Mesenchymal stem cell (in vitro differentiated cells and primary cell): ENCODE measurements around the gene TC2N.

ENCODE experiments used
- DNase-seq: peaks from one replicate; pipeline ENCODE4 v3.0.0-alpha.2; 2013
- H2AFZ ChIP-seq: one replicate; pipeline ENCODE4 v1.6.1; 2013; ENCODE audit warnings: low read depth, mild to moderate bottlenecking, control low read depth, inconsistent platforms, low read length, moderate library complexity
- H2AK5ac ChIP-seq: 2 replicates; pipeline ENCODE4 v1.6.1; 2013; ENCODE audit warnings: low read length, moderate library complexity, mild to moderate bottlenecking, inconsistent platforms; ENCODE audit not compliant: severe bottlenecking
- H2BK120ac ChIP-seq: one replicate; pipeline ENCODE4 v1.6.1; 2013; ENCODE audit warnings: low read depth, mild to moderate bottlenecking, inconsistent platforms, low read length, moderate library complexity
- H2BK12ac ChIP-seq, 2 experiments: one replicate each; pipeline ENCODE4 v1.6.1; 2013; ENCODE audit warnings: inconsistent platforms in 2 of 2, low read length in 2 of 2, mild to moderate bottlenecking in 2 of 2, moderate library complexity in 2 of 2, control low read depth in 1 of 2
- H2BK15ac ChIP-seq: one replicate; pipeline ENCODE4 v1.6.1; 2013; ENCODE audit warnings: mild to moderate bottlenecking, low read depth, inconsistent platforms; ENCODE audit not compliant: poor library complexity, severe bottlenecking
- H2BK5ac ChIP-seq: 2 replicates; pipeline ENCODE4 v1.6.1; 2013; ENCODE audit warnings: low read depth, mild to moderate bottlenecking, low read length, control low read depth, inconsistent platforms; ENCODE audit not compliant: poor library complexity, severe bottlenecking
- H3K14ac ChIP-seq, 2 experiments: one replicate each; pipeline ENCODE4 v1.6.1; 2013; ENCODE audit warnings: inconsistent platforms in 2 of 2, low read length in 2 of 2, control low read depth in 1 of 2, mild to moderate bottlenecking in 1 of 2, moderate library complexity in 1 of 2
- H3K18ac ChIP-seq, 2 experiments: one replicate each; pipeline ENCODE4 v1.6.1; 2013; ENCODE audit warnings: inconsistent platforms in 2 of 2, low read length in 2 of 2, control low read depth in 1 of 2, low read depth in 1 of 2, mild to moderate bottlenecking in 1 of 2
- H3K23ac ChIP-seq, 2 experiments: one replicate each; pipeline ENCODE4 v1.6.1; 2013; ENCODE audit warnings: inconsistent platforms in 2 of 2, low read length in 2 of 2, mild to moderate bottlenecking in 2 of 2, moderate library complexity in 2 of 2, control low read depth in 1 of 2
- H3K27ac ChIP-seq: 2 replicates; pipeline ENCODE4 v1.5.1; 2013; ENCODE audit warnings: mild to moderate bottlenecking, moderate library complexity, low read length, control low read depth, inconsistent platforms; ENCODE audit not compliant: poor library complexity, severe bottlenecking
- H3K27me3 ChIP-seq, 2 experiments: 2 replicates each; pipeline versions ENCODE4 v1.6.1 to v1.7.0; 2013; ENCODE audit warnings: low read length in 2 of 2, mild to moderate bottlenecking in 2 of 2, moderate library complexity in 2 of 2, control low read depth in 1 of 2, inconsistent platforms in 1 of 2; ENCODE audit not compliant: control insufficient read depth in 1 of 2, insufficient read depth in 1 of 2
- H3K36me3 ChIP-seq, 2 experiments: 2 replicates each; pipeline versions ENCODE4 v1.6.1 to v1.7.0; 2013; ENCODE audit warnings: low read length in 2 of 2, control low read depth in 1 of 2, inconsistent platforms in 1 of 2, low read depth in 1 of 2, mild to moderate bottlenecking in 1 of 2; ENCODE audit not compliant: insufficient read depth in 2 of 2, control insufficient read depth in 1 of 2
- H3K4ac ChIP-seq, 2 experiments: one replicate each; pipeline ENCODE4 v1.6.1; 2013; ENCODE audit warnings: inconsistent platforms in 2 of 2, low read length in 2 of 2, mild to moderate bottlenecking in 2 of 2, moderate library complexity in 2 of 2, control low read depth in 1 of 2, low read depth in 1 of 2
- H3K4me1 ChIP-seq: 2 replicates; pipeline ENCODE4 v1.6.1; 2013; ENCODE audit warnings: low read depth, low read length, control low read depth; ENCODE audit not compliant: control insufficient read depth, insufficient read depth
- H3K4me2 ChIP-seq: 2 replicates; pipeline ENCODE4 v1.6.1; 2013; ENCODE audit warnings: low read length, mild to moderate bottlenecking, inconsistent platforms; ENCODE audit not compliant: poor library complexity, severe bottlenecking
- H3K4me3 ChIP-seq, 2 experiments: 2 replicates each; pipeline versions ENCODE4 v1.5.1 to v1.7.0; 2013; ENCODE audit warnings: low read length in 2 of 2, mild to moderate bottlenecking in 2 of 2, control low read depth in 1 of 2, low read depth in 1 of 2; ENCODE audit not compliant: insufficient read depth in 1 of 2
- H3K79me1 ChIP-seq: replicated peaks from 2 replicates; pipeline ENCODE4 v1.6.1; 2013; ENCODE audit warnings: mild to moderate bottlenecking, control low read depth, low read length, inconsistent platforms; ENCODE audit not compliant: poor library complexity, severe bottlenecking
- H3K9ac ChIP-seq: 2 replicates; pipeline ENCODE4 v1.7.0; 2013; ENCODE audit warnings: mild to moderate bottlenecking, low read length, moderate library complexity
- H3K9me3 ChIP-seq: 2 replicates; pipeline ENCODE4 v1.7.0; 2013; ENCODE audit warnings: mild to moderate bottlenecking, low read length; ENCODE audit not compliant: control insufficient read depth
- H4K8ac ChIP-seq: one replicate; pipeline ENCODE4 v1.6.1; 2013; ENCODE audit warnings: inconsistent platforms, mild to moderate bottlenecking, low read length, moderate library complexity
- H4K91ac ChIP-seq: one replicate; pipeline ENCODE4 v1.6.1; 2013; ENCODE audit warnings: mild to moderate bottlenecking, low read length, inconsistent platforms
- WGBS: methylation state at CpG from one replicate; pipeline ENCODE4 v1.1.7; 2013; ENCODE audit warnings: mixed read lengths; 5-methylcytosine and 5-hydroxymethylcytosine counted together

The TC2N gene

DNA sequence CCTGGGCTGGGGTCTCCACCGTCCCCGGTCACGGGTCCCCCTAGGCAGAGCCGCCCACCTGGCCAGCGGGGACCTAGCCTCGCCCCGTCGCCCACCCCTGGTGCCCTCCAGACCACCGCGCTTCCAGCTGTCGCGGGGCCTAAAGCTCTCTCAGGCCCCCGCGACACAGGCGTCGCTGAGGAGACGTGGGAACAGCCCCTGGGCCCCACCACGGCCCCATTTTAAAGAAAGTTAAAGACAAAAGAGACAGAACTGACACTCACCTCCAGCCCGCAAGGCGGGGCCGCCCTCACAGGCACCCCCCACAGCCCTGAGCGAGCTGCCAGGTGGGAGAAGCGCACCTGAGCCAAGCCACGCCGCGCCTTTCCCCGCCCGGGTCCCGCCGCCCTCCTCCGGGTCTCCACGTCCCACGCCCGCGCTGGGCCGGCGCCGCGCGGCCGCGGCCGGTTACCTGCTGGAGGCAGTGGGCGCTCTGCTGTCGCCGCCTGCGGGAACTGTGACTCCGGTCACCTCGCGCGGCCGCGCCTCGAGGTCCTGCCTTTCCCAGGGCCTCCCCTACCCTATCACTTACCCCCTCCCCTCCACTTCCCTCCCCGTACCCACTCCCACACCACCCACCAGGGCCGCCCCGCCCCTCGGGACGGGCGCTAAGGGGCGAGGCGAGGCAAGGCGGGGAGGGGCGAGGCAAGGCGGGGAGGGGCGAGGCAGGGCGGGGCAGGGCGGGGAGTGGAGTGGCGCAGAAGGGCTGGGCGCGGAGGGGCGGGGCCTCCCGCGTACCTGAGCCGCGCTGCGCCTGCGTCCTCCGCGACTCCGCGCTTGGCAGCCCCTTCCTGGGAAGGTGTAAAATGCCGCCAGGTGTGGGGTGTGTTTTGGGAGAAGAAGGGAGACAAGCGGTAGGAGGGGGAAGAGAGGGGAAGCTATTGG lies 31.2 kb downstream of the TC2N start:
- Histone ChIP-seq H2AK5ac (no peak overlapping the region), H3K36me3 (no peaks in the 10 kb centered on the region), H2BK5ac (no peak overlapping the region), H3K27me3 (peaks cover 29 to 53% of the 10 kb centered on the region in 2 experiments), H3K9me3 (no peaks in the 10 kb centered on the region), H4K8ac (no peak overlapping the region), H3K4me2 (peak overlapping the region; percentile 86), H3K23ac (no peak overlapping the region), H3K18ac (no peak overlapping the region), H4K91ac (no peak overlapping the region), H3K4me3 (peak overlapping the region; percentile 53 to 73), H2BK15ac (no peak overlapping the region), H2BK120ac (no peak overlapping the region), H3K4ac (no peak overlapping the region), H2AFZ (no peak overlapping the region), H2BK12ac (no peak overlapping the region), H3K9ac (peak overlapping the region; percentile 36), H3K4me1 (peaks cover 10% of the 10 kb centered on the region), H3K27ac (no peak overlapping the region), H3K79me1 (no peaks in the 10 kb centered on the region), H3K14ac (no peak overlapping the region)
- peak; percentile 4 for DNase-seq
- WGBS, result 2% methylated on average over 54 of the region's 84 CpGs

DNA sequence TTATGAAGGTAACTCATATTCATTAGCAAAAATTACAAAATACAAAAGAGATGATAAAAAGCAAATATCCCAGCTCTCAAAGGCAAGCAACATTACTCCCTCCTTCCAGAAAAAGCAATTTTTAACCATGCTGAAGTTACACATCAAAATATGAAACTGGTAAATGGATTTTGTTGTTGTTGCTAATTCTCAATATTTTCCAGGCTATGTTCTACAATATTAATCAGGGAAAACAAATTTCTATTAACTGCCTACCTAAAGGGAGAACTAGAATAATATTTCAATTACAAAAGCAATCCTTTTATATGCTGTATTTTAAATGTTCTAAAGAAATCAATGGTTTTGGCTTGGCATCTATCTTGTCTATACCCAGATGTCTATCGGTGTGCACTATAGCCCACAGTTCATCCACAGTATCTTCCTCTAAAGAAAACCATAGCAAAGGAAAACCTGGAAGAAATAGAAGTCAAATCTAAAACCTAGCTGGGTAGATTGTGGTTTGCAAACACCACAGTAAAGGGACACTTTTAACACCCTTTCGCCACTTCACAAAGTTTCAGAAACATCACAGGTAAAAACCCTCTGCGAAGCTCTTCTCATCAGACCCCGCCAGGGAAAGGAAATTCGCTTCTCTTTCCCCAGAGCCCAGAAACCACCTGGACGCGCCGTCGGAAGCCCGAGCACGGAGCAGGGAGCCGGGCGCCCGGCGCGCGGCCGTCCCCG lies 32.0 kb downstream of the TC2N start:
- no peak overlapping the region for H2BK15ac ChIP-seq
- H3K9ac ChIP-seq, result no peak overlapping the region
- WGBS, result 10% methylated on average over 17 of the region's 19 CpGs
- H4K91ac ChIP-seq, result no peak overlapping the region
- peak overlapping the region; percentile 86 for H3K4me2 ChIP-seq
- no peak overlapping the region for H2AFZ ChIP-seq
- no peak for DNase-seq
- no peak overlapping the region for H2BK12ac ChIP-seq
- H3K9me3 ChIP-seq, result no peaks in the 10 kb centered on the region
- no peak overlapping the region for H2BK5ac ChIP-seq
- no peak overlapping the region for H4K8ac ChIP-seq
- no peak overlapping the region for H3K23ac ChIP-seq
- H2AK5ac ChIP-seq, result no peak overlapping the region
- H3K18ac ChIP-seq, result no peak overlapping the region
- H3K4me1 ChIP-seq, result peaks cover 10% of the 10 kb centered on the region
- H3K4me3 ChIP-seq, result no peak overlapping the region
- peaks cover 29 to 53% of the 10 kb centered on the region in 2 experiments for H3K27me3 ChIP-seq
- no peak overlapping the region for H3K14ac ChIP-seq
- H3K79me1 ChIP-seq, result no peaks in the 10 kb centered on the region
- no peak overlapping the region for H3K4ac ChIP-seq
- H3K27ac ChIP-seq, result no peak overlapping the region
- H3K36me3 ChIP-seq, result no peaks in the 10 kb centered on the region
- H2BK120ac ChIP-seq, result no peak overlapping the region

DNA sequence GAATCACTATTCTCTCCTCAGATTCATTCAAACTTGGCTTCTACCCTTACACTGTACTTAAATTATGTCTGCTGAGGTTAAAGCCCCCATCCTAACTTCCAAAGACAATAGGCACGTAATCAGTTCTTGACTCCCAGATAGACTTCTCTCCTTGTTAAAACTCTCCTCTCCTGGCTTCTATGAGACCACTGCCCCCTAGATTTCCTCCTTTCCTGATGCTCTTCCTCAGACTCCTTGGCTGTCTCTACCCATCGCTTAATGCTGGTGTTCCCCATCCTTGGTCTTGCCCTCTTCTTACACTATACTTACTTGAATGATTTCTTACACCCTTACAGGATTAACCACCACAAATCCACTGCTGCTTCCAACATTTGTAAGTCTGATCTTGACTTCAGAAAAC lies 32.8 kb downstream of the TC2N start:
- no peaks in the 10 kb centered on the region for H3K9me3 ChIP-seq
- no peak overlapping the region for H3K23ac ChIP-seq
- no peak overlapping the region for H2AK5ac ChIP-seq
- H3K4me1 ChIP-seq, result peaks cover 10% of the 10 kb centered on the region
- 38% methylated on average over 2 of the region's 2 CpGs for WGBS
- no peak overlapping the region for H3K4me3 ChIP-seq
- no peak overlapping the region for H3K9ac ChIP-seq
- no peaks in the 10 kb centered on the region for H3K36me3 ChIP-seq
- H4K8ac ChIP-seq, result no peak overlapping the region
- H3K27ac ChIP-seq, result no peak overlapping the region
- no peak overlapping the region for H2BK5ac ChIP-seq
- no peak for DNase-seq
- no peak overlapping the region for H3K4me2 ChIP-seq
- H3K4ac ChIP-seq, result no peak overlapping the region
- no peak overlapping the region for H2BK120ac ChIP-seq
- H3K27me3 ChIP-seq, result peaks cover 29 to 49% of the 10 kb centered on the region in 2 experiments
- no peak overlapping the region for H3K14ac ChIP-seq
- no peak overlapping the region for H4K91ac ChIP-seq
- no peak overlapping the region for H3K18ac ChIP-seq
- H2AFZ ChIP-seq, result no peak overlapping the region
- no peak overlapping the region for H2BK12ac ChIP-seq
- no peaks in the 10 kb centered on the region for H3K79me1 ChIP-seq
- H2BK15ac ChIP-seq, result no peak overlapping the region

DNA sequence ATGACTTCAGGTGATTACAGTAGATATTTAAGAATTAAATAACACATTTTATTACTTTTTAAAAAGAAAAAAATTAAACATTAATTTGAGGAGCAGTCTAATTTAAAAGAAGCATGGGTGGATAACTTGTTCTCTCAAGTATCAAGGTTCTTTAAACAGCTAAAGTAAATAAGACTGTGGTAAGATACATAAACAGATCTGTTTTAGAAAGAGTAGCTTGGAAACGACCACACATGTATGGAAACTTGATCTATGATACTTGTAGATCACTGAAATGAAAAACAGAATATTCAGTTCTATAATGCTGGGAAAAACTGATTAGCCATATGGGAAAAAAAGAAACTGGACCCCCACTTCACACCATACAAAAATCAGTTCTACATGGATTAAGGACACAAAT lies 36.0 kb downstream of the TC2N start:
- no peak overlapping the region for H3K9ac ChIP-seq
- no peak overlapping the region for H3K27ac ChIP-seq
- H3K23ac ChIP-seq, result no peak overlapping the region
- H2BK12ac ChIP-seq, result no peak overlapping the region
- H3K4me1 ChIP-seq, result peaks cover 6% of the 10 kb centered on the region
- H3K4ac ChIP-seq, result no peak overlapping the region
- no peak overlapping the region for H2BK120ac ChIP-seq
- H4K8ac ChIP-seq, result no peak overlapping the region
- no peak for DNase-seq
- H2BK5ac ChIP-seq, result no peak overlapping the region
- H4K91ac ChIP-seq, result no peak overlapping the region
- H3K9me3 ChIP-seq, result no peaks in the 10 kb centered on the region
- no peak overlapping the region for H3K4me3 ChIP-seq
- no peak overlapping the region for H2BK15ac ChIP-seq
- no peaks in the 10 kb centered on the region for H3K36me3 ChIP-seq
- no peaks in the 10 kb centered on the region for H3K79me1 ChIP-seq
- H3K27me3 ChIP-seq, result peaks cover 17 to 23% of the 10 kb centered on the region in 2 experiments
- no peak overlapping the region for H3K4me2 ChIP-seq
- H3K14ac ChIP-seq, result no peak overlapping the region
- H3K18ac ChIP-seq, result no peak overlapping the region
- H2AFZ ChIP-seq, result no peak overlapping the region
- H2AK5ac ChIP-seq, result no peak overlapping the region
- WGBS, result no CpG with 5 or more reads among the region's 1 CpG
